AG09319 (cell line): ENCODE measurements around the gene CTSA.
"Not testable (repeated sequence)": the region's sequence is repeated elsewhere in the genome, so short reads cannot be mapped to it uniquely, and the experiment has no call there.

Experiments
- DNase-seq: peaks from one replicate; pipeline ENCODE4 v3.0.0-alpha.2; 2010; ENCODE audit warnings: low read depth; ENCODE audit errors: extremely low read depth
- TF ChIP-seq, protein P1 (sequence below): IDR thresholded peaks from 2 replicates; pipeline ENCODE4 v1.5.1; 2011; ENCODE audit warnings: low read depth, mild to moderate bottlenecking, inconsistent platforms, low read length, moderate library complexity

The CTSA gene

GRCh38 chr20:45867136-45867818 lies 23.9 kb upstream of the CTSA start:
- DNase-seq = no peak
- TF ChIP-seq, protein P1, sequence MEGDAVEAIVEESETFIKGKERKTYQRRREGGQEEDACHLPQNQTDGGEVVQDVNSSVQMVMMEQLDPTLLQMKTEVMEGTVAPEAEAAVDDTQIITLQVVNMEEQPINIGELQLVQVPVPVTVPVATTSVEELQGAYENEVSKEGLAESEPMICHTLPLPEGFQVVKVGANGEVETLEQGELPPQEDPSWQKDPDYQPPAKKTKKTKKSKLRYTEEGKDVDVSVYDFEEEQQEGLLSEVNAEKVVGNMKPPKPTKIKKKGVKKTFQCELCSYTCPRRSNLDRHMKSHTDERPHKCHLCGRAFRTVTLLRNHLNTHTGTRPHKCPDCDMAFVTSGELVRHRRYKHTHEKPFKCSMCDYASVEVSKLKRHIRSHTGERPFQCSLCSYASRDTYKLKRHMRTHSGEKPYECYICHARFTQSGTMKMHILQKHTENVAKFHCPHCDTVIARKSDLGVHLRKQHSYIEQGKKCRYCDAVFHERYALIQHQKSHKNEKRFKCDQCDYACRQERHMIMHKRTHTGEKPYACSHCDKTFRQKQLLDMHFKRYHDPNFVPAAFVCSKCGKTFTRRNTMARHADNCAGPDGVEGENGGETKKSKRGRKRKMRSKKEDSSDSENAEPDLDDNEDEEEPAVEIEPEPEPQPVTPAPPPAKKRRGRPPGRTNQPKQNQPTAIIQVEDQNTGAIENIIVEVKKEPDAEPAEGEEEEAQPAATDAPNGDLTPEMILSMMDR = no peak

- DNase-seq = no peak
- TF ChIP-seq, protein P1 = no peak
Observed at GRCh38 chr20:45867819-45868176, 23.3 kb upstream of the CTSA start.

GRCh38 chr20:45872626-45873025 lies 18.5 kb upstream of the CTSA start:
- TF ChIP-seq, protein P1 = no peak

DNA sequence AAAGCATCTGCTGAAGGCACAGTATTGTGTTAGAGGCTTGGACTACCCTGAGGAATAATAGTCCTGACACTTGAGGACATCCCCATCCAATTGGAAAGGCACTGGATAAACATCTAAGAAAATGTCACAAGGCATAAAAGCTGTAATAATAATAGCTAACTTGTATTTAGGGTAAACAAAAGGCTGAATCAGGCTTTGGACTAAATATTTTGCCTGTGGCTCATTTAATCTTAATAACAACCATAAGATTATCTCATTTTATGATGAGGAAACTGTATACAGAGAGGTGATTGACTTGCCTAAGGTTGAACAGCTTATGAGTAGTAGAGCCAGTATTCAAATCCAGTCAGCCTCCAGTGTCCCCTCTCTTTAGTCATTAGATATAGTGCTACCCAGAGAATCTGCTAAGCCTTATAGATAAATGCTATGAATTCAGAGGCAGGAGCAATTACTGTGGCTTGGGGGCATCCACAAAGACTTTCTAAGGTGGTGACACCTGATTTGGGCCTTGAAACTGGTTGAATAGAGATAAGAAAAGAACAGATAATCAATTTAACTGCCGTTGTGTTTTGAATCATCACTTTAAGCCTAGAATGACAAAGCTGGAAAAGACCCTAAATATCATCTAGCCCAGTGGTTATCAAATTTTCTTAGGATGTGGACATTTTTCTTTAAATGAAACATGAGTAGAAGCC lies 17.6 kb upstream of the CTSA start:
- TF ChIP-seq, protein P1 = no peak

More at GRCh38 chr20:45872626-45873025, 18.5 kb upstream of the CTSA start:
- DNase-seq = no peak

GRCh38 chr20:45874104-45874481 lies 17.0 kb upstream of the CTSA start:
- not testable (repeated sequence) for DNase-seq

More for the DNA sequence above, 17.6 kb upstream of the CTSA start:
- no peak for DNase-seq

DNA sequence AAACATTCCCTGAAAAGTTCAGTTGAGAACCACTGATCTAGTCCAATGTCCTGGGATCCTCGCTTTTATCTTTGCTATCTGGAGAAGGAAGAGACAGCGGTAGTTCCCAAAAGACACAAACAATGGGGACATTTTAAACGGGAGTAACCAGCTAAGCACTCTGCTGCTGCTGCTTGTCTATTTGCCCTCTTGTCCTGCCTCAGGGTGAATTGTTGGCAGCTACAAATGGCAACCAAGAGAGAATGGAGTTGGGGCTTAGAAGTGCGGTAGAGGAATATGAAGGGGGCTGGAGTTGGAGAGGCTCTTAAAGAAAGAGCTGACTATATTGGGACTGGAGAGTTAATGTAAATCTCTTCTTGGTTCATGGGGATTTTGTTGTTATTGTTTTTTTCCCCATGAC lies 16.6 kb upstream of the CTSA start:
- DNase-seq = no peak
- TF ChIP-seq, protein P1 = no peak

DNA sequence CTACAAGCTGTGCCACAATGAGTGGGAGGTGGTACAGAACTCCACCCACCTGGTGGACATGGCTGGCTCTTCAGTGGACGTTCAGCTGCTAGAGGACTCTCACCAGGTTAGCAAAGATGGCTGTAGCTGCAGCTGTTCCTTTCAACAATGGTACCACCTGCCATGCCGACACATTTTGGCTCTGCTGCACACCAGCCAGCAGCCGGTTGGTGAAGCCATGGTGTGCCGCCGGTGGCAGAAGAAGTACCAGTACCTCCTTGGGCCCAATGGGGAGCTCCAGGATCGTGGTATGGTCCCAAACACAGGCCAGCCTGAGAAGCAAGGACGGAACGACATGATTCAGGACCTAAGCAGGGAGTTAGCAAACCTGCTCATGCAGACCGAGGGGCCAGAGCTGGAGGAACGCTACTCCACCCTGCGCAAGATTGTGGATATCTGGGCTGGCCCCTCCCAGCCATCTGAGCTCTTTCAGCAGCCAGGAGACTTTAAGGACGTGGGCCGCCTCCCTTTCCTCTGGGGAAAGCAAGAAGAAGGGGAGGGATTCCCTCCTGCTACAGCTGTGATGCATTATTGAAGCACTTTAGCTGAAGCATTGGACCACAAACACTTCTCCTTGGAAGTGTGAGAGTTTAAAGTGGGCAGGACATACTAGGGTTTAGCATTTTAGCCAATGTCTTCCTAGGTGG lies 12.9 kb upstream of the CTSA start:
- TF ChIP-seq, protein P1 = no peak
- DNase-seq = no peak
